Suppressor macrophage treated with lipopolysaccharide for 4 hours (primary cell): ENCODE measurements around the gene ABCB4.
A peak's percentile ranks its signal among the peaks of the same experiment; 100 is the strongest.

Source experiments
- DNase-seq: peaks from one replicate; pipeline ENCODE4 v3.0.0-alpha.2; 2020

ABCB4 gene

DNA sequence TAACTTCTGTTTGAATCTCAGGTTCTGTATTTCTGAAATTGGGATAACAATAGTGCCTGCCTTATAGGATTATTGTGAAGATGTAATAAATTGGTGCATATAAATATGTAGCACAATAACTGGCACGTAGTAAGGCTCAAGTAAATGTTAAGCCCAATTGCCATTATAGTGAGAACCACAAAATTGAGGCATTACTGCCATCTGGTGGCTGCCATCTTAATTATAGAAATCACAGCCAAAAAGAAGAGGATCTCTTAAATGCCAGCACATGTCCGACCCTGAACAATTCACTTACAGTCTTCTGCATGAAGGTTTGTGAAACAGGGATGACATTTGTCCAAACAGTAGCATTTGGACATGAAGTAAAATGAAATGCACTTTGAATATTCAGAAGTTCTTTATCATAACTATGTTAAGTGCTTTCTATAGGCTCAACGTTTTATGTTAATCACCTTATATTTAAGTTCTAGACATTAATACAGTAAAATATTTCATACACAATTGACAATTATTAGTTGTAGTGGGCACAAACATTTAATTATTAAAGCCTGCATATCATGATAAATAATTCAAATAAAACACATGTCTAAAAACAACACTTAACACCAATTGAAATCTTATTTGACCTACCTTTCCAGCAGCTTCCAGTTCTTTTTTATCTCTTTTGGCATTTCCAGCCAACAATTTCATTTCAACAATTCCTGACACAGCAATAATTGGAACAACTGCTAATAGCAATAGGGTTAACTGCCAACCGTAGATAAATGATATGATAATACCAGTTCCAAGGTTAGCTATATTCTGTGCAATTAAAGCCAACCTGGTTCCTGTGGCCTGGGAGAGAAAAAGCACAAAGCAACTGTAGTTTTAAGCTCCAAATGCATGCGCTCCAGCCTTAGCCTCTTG is 58.5 kb downstream of the ABCB4 start:
- DNase-seq, result peak; percentile 79

DNA sequence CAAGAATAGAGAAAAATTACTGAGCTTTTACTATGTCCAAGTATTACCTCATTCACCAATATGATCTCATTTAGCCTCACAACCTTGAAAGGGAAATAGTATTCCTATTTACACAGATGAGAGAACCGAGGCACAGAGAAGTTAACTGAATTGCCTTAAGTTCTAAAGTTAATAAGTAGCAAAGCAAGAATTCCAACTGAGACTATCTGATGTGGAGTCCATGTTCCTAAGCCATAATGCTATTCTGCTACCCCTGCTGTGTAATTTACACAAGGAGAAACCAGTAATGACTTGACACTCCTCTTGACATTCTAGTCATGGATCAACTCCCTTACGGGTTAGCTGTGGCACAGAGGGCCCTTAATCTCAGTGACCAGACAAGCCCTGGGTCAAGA is 60.7 kb downstream of the ABCB4 start:
- DNase-seq, result no peak

DNA sequence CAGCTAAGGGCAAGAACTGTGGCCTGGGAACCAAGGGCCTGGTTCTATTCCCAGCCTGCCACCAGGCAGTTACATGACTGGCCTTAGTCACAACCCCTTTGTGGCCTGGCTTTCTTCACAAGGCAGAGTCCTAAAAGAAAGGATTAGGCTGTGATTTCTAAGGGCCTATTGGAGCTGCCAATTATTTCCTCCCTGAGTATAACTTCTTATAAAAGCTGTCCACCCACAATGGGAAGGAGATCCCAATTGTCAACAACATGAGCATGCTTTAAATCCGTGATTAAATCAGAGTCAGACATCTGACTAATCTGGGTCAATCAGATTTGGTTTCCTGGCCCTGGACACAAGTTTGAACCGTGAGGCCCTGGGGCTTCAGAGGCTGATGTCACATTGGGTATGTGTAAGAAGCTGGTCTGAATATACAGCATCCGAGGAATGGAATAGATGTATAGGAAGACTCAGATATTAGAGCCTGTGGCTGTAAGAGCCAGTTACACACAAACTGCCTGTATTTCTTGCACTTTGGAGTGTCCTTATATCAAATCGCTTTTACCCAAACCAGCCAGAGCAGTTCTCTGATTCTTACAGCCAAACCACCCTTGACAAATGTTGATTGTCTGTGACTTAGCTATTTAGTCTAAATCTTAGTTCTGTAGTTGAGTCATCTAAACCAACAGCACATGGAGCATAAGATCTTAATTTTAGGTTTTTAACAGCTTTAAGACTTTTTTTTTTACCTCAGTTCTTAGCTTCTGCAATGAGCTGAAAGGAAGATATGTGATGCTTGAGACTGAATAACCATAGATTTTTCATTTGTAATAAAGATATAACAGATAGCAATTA is 61.3 kb downstream of the ABCB4 start:
- no peak for DNase-seq

DNA sequence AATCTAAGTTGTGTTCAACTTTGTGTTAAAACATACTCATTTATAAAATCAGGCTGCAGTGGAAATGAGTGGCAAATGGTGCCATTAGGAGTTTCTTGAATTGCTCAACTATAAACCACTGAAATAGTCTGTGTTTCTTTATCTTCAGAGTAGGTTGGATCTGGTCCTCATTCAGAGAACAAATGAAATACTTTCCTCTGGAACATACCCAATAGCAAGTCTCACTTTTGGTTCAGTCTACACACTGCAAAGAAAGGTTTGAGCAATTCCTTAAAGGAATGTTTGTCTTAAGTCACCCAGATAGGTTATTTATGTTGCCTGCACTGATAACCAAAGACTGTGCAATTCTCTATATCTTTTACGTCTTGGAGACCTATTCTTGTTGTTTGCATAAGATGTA is 62.5 kb downstream of the ABCB4 start:
- DNase-seq, result no peak

DNA sequence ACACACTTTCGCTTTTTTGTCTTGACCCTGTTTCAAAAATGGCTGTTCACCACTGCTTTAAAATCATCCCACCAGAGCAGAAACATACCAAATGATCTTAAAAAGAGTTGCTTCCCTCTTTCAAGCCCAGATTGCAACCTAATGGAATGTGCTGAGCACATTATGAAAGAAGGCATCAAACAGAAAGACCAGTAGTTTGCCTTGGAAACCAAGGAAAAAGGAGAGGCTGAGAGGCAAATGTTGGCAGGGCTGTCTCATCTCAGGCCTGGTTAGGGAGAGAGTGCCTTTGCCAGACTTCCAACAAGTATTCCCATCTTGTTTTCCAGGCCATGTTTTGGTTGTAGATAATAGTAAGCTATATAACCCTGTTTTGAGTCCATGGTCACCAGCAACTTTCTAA is 64.3 kb downstream of the ABCB4 start:
- no peak for DNase-seq

DNA sequence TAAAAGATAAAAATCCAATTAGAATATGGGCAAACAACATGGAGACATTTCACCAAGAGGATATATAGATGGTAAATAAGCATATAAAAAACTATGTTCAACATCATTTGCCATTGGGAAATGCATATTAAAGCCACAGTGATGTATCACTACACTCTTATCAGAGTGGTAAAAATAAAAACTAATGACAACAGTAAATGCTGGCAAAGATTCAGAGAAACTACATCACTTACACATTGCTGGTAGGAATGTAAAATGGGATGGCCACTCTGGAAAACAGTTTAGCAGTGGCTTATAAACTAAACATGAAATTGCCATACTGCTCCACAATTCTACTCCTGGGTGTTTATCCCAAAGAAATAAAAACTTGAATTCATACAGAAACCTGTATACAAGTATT is 70.8 kb downstream of the ABCB4 start:
- DNase-seq, result no peak

DNA sequence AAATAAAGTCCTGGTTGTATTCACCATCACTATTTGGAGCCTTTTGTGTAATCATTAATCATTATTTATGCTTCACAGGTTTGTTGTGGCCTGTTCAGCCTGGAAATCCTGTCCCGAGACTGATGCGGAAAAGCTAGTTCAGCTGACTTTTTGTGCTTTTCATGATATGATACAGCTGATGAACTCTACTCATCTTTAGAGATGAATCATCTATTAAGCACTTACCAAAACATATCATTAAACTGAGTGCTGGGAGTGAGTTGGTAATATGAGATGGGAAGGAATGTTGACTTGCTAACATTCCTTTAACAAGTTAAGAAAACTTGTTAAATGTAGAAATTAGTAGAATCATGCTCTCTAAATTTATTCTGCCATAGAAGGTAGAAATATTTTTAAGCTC is 77.0 kb downstream of the ABCB4 start:
- DNase-seq, result no peak

DNA sequence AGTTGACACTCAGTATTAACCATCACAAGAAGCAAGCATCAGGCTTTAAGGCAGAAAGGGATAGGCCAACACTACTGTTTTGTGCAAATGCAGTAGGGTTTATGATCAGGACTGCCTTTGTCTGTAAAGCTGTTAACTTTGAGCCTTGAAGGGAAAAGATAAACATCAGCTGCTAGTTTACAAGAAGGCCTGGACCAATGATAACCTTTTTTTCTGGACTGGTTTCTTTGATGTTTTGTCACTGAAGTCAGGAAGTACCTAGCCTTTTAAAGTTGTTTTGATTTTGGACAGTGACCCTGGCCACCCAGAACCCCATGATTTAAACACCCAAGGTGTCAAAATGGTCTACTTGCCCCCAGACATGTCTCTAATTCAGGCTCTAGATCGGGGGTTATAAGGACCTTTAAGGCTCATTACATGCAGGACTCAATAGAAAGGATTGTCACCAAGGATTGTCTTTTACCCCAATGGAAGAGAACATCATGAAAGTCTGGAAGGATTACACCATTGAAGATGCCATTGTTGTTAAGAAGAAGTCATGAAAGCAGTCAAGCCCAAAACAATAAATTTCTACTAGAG is 79.9 kb downstream of the ABCB4 start:
- DNase-seq, result no peak

DNA sequence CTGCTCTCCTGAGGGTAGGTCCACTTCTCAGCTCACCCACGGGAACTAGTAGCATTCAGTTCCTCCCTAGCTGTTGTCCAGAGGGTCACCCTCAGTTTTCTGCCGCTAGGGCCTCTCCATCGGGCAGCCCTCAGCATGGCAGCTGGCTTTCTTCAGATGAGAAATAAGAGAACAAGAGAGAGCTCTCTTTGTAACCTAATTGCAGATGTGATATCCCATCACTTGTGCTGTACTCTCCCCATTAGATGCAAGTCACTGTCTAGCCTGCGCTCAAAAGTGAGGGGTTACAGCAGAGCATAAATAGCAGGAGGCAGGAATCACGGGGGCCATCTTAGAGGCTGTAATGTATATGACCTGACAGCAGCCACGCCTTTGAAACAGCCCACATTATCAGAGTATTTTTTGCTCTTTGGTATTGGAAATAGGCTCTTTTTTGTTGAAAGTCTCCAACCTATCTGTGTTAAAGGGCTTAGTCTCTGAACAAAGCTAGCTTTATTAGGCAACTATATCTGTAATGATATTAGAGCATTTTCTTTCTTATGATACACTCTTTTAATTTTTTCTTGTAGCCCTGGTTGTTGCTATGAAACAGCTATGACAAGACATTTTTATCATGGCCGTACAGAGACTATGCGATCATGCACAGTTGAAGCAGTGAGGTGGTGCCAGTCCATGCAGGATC is 84.3 kb downstream of the ABCB4 start:
- DNase-seq, result no peak

DNA sequence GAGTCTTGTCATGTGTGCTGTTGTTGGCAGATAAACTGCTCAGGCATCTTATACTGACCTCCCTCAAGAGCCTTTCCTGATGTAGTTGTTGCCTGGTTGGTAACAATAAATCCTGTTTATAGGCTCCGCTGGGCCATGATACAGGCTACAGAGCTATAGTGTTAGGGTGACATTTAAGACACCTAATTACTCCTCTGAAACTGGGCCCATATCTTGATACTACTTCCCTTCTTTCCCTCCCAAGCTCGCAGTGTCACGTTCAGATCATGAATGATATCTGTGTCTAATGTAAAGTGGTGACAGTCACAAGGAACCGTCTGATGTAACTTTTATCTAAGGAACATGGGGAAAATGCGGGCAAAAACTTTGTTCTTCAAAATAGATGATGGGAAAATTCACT is 94.6 kb downstream of the ABCB4 start:
- no peak for DNase-seq

DNA sequence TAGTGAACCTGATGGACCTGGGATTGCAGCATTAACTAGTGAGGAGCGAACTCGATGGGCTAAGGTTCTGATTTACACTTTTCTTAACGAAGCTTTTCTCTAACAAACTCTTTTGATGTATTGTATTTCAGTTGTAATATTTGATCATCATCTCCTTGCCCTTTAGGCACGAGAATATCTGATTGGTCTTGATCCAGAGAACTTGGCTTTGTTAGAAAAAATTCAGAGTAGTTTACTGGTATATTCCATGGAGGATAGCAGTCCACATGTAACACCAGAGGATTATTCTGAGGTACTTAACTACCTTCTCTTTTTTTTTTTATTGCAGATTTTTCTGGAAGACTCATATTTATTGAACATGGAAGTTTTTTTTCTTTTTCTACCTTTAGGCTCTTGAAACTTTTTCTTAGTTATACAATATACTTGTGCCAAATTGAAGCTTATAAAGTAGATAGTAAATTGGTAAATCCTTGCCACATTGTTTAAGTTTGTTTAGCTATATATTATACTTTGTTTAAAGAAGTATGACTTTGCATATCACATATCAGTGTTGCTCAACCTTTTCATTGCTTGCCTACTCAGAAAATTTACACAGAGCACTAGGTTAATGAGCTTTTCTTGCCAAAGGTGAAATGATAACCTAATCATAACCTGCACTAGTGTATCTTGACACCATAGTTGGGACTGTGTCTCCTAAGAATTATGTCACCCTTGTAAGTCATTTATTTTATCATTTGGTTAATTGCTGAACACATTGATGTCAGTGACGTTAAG is 99.6 kb downstream of the ABCB4 start:
- DNase-seq, result no peak

DNA sequence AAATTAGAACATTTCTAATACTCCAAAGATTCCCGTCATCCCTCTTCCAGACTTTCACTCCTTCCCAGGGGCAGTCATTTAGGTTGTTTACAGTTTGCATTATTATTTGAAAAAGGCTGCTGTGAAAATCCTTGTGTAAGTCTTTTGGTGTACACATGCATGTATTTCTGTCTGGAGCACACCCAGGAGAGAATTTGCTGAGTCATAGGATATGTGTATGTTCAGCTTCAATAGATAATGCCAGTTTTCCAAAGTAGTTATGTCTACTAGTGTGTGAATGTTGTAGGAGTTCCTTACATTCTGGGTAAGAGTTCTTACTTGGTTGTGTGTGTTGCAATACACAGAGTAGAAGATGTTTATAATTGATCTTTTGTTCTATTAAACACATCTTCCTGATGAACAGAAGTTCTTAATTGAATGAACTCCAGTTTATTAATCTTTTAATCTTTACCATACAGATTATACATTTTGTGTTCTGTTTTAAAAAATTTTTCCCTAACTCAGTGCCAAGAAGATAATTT is 104.8 kb downstream of the ABCB4 start:
- no peak for DNase-seq

DNA sequence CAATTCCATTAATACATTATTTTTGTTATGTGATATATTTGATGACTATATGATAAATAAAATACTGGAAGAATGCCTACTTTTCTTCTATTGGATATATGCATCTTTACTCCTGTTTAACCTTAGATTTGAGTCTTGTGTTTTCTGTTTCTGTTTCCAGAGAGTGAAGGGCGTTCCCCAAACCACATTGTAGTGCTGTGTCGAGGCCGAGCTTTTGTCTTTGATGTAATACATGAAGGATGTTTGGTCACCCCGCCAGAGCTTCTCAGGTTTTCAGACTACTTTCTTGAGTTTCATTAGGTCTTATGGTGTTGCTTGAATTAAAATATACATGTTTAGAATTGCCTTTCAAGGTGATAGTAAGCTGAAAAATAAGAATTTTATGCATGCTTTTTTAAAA is 106.3 kb downstream of the ABCB4 start:
- DNase-seq, result no peak

DNA sequence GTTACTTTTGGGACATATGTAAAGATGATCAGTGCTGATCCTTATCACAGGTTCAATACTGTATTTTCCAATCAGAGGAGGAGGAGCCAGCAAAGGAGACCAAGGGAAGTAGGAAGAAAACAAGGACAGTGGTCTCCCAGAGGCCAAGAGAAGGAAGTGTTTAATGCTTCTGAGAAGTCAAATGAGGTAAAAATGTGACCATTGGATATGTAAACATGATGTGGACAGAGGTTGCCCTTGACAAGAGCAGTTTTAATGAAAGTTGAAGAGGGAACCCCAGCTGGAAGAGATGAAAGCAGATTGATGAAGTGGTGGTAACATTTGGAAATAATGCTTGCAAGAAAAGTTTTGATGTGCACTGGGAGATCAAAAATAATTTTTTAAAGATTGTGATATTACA is 111.2 kb downstream of the ABCB4 start:
- no peak for DNase-seq

DNA sequence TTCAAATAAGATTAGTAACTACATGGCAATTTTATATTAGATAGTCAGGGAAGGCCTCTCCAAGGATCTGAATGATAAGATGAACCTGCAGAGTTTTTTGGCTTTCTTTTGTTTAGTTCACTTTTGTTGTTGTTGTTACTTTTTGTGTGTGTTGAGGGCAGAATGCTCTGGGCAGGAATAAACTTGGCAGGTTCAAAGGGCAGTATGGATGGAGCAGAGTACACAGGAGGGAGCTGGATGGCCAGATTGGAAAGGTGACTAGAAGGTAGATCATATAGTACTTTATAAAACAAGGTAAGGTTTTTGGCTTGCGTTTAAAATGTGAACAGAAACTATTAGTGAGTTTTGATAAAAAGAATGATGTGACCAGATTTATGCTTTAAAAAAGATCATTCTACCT is 112.1 kb downstream of the ABCB4 start:
- DNase-seq, result no peak

DNA sequence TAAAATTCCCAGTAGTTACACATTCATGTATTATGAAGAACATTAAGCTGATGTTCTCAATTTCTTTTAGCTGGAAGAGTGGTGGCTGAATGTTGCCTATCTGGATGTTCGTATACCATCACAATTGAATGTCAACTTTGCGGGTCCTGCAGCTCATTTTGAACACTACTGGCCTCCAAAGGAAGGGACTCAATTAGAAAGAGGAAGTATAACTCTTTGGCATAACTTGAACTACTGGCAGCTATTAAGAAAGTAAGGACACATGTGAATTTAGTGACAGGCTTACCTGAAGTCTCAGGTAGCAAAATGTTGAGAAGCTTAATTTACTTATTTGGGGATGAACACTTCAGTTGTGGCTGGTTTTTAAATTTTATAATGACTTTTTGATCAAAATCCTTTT is 114.2 kb downstream of the ABCB4 start:
- no peak for DNase-seq

DNA sequence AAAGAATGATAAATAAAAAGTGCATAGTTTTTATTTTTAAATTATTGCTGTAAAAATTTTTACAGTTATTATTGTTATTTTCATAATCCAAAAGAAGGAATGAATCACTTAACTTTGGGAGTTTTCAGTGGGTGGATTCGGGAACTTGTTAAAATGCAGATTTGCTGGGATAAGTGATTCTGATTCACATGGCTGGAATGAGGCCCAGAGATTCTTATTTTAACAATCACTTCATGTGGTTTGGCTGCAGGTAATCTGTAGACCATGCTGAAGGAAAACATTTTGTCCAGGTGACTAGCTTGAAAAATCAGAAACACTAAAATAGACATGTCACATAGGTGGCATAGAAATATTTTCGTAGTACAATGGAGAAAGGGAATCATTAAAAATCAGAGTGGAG is 116.1 kb downstream of the ABCB4 start:
- DNase-seq, result no peak

DNA sequence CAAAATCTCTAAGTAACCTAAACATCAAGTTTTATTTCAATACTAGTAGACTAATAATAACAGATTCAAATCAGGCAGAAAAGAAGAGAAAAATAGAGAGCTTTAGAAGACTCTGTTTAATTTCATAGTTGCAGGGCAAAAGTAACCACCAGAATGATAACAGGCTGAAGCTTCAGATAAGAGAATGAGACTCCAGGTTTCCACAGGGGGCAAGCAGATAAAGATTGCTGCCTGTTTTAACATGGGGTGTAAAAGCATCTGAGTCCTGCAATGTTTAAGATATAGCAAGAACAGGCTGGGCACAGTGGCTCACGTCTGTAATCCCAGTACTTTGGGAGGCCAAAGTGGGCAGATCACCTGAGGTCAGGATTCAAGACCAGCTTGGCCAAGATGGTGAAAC is 119.0 kb downstream of the ABCB4 start:
- no peak for DNase-seq

DNA sequence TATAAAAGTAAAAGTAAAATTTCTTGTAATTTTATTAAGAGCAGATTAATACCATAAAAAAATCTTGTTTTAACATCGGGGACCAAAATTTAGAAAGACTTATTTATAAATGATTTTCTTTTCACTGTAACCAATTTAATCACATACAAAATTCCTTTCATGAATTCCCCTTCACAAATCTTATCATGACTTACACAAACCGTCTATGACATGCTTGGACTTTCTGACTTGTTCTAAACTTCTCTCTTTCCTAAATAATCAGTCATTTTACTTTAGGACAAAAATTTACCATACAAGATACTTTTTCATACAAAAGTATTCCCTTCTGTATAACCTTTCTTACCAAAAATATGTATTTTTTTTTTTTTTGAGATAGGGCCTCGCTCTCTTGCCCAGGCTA is 120.7 kb downstream of the ABCB4 start:
- DNase-seq, result no peak
